Colon (tissue), 2 donors: ENCODE data around the gene AKR1C1.
"Not testable (repeated sequence)": the region's sequence is repeated elsewhere in the genome, so short reads cannot be mapped to it uniquely, and the experiment has no call there.

Source experiments
- FAIRE-seq: peaks from 2 replicates; lab custom pipeline; 2012; peaks lifted over from hg19 to GRCh38; lab: Jason Lieb, UNC
- donor health status: control.
- donor health status: control.

AKR1C1 gene

GRCh38 chr10:4984223-4984622 lies 21.0 kb downstream of the AKR1C1 start:
- FAIRE-seq: no peak

- no peak for FAIRE-seq
Measured at GRCh38 chr10:4984971-4985594, 21.9 kb downstream of the AKR1C1 start.

- FAIRE-seq: not testable (repeated sequence)
Measured at GRCh38 chr10:4988000-4988641, 24.9 kb downstream of the AKR1C1 start.

GRCh38 chr10:4990217-4990616 lies 27.0 kb downstream of the AKR1C1 start:
- no peak for FAIRE-seq

GRCh38 chr10:4991463-4991862 lies 28.2 kb downstream of the AKR1C1 start:
- FAIRE-seq: not testable (repeated sequence)

- FAIRE-seq: not testable (repeated sequence)
Measured at GRCh38 chr10:4992564-4992963, 29.3 kb downstream of the AKR1C1 start.

- not testable (repeated sequence) for FAIRE-seq
Measured at GRCh38 chr10:4994260-4994659, 31.0 kb downstream of the AKR1C1 start.

GRCh38 chr10:4998671-4999070 lies 35.5 kb downstream of the AKR1C1 start:
- FAIRE-seq: no peak

GRCh38 chr10:5002013-5002727 lies 39.0 kb downstream of the AKR1C1 start:
- no peak for FAIRE-seq

- not testable (repeated sequence) for FAIRE-seq
Measured at GRCh38 chr10:5003127-5004029, 40.2 kb downstream of the AKR1C1 start, which contains the start of gene AKR1C2. Gene AKR1C2, minus strand, starts transcription at chr10:5003857. Its CDS starts 22 bp downstream, at chr10:5003835.

GRCh38 chr10:5004030-5004385 lies 40.8 kb downstream of the AKR1C1 start:
- not testable (repeated sequence) for FAIRE-seq

GRCh38 chr10:5004501-5004900 lies 41.3 kb downstream of the AKR1C1 start:
- FAIRE-seq: not testable (repeated sequence)

GRCh38 chr10:5008857-5009548 lies 45.8 kb downstream of the AKR1C1 start:
- FAIRE-seq: not testable (repeated sequence)

- not testable (repeated sequence) for FAIRE-seq
Measured at GRCh38 chr10:5010043-5010442, 46.8 kb downstream of the AKR1C1 start.

- FAIRE-seq: not testable (repeated sequence)
Measured at GRCh38 chr10:5011392-5011791, 48.2 kb downstream of the AKR1C1 start.

- FAIRE-seq: no peak
Measured at GRCh38 chr10:5012595-5012994, 49.4 kb downstream of the AKR1C1 start.

GRCh38 chr10:5013385-5013784 lies 50.2 kb downstream of the AKR1C1 start:
- FAIRE-seq: no peak

GRCh38 chr10:5014200-5014910 lies 51.1 kb downstream of the AKR1C1 start:
- FAIRE-seq: not testable (repeated sequence)

- no peak for FAIRE-seq
Measured at GRCh38 chr10:5014936-5015335, 51.7 kb downstream of the AKR1C1 start.

GRCh38 chr10:5018134-5018533 lies 54.9 kb downstream of the AKR1C1 start:
- no peak for FAIRE-seq
